Thymus (tissue), 14 donors: ENCODE results near the gene TSPAN31. TPM values are rescaled to one million over a fixed set of nuclear protein-coding genes. Genes with fewer than 3 reads are reported as not detected.
A peak's percentile ranks its signal among the peaks of the same experiment; 100 is the strongest.

Source experiments
- DNase-seq, 9 donors: peaks; one replicate each; pipeline ENCODE4 v3.0.0-alpha.2; 2013; ENCODE audit warnings: low spot score in 9 of 9, low read depth in 6 of 9, missing footprints in 1 of 9
- H3K27ac ChIP-seq, 2 donors: one replicate each; pipeline ENCODE4 v1.5.1; 2013; ENCODE audit warnings: control low read depth in 1 of 2, low read depth in 1 of 2, low read length in 1 of 2, mild to moderate bottlenecking in 1 of 2, moderate library complexity in 1 of 2
- H3K27me3 ChIP-seq, 2 donors: one replicate each; pipeline ENCODE4 v1.5.1; 2013; ENCODE audit warnings: low read length in 1 of 2; ENCODE audit not compliant: control insufficient read depth in 2 of 2, insufficient read depth in 1 of 2
- H3K36me3 ChIP-seq, 2 donors: one replicate each; pipeline ENCODE4 v1.5.1; 2013; ENCODE audit warnings: low read length in 1 of 2, mild to moderate bottlenecking in 1 of 2, moderate library complexity in 1 of 2; ENCODE audit not compliant: control insufficient read depth in 2 of 2, insufficient read depth in 2 of 2
- H3K4me1 ChIP-seq, 2 donors: one replicate each; pipeline ENCODE4 v1.5.1; 2013; ENCODE audit warnings: low read length in 2 of 2; ENCODE audit not compliant: control insufficient read depth in 2 of 2, insufficient read depth in 2 of 2
- H3K4me3 ChIP-seq, 2 donors: one replicate each; pipeline ENCODE4 v1.5.1; 2013; ENCODE audit warnings: low read length in 2 of 2, control low read depth in 1 of 2, mild to moderate bottlenecking in 1 of 2
- H3K9me3 ChIP-seq, 2 donors: one replicate each; pipeline ENCODE4 v1.5.1; 2013; ENCODE audit warnings: low read length in 1 of 2, mild to moderate bottlenecking in 1 of 2; ENCODE audit not compliant: control insufficient read depth in 2 of 2, insufficient read depth in 1 of 2
- WGBS: extraction: QIAGEN DNeasy Blood & Tissue Kit; methylation state at CpG from one replicate; pipeline ENCODE4 v1.1.7; 2013; 5-methylcytosine and 5-hydroxymethylcytosine counted together
- long read RNA-seq, 10 donors: transcript quantifications; one replicate each; lab custom pipeline, GENCODE V29; 2026
- polyA plus RNA-seq: library from polyadenylated mRNA; stranded (reverse); fragments of 200-250 nt; gene quantifications from one replicate; pipeline ENCODE4 v1.2.3, GENCODE V29; 2013
- total RNA-seq: library from RNA; stranded (reverse); fragments of 120-200 nt; gene quantifications from one replicate; pipeline ENCODE4 v1.2.4, GENCODE V29; 2013
- donor health status: healthy.

Gene TSPAN31
- 25.3 TPM for total RNA-seq
- polyA plus RNA-seq, result 31.4 TPM
- long read RNA-seq, donor 1, result 0 reads
- long read RNA-seq, donor 2, result 0 reads
- long read RNA-seq, donor 3, transcript TSPAN31-201 (6 exons, 1,849 nt), result major isoform, 16 of 17 reads
- long read RNA-seq, donor 3, partial matches to known transcripts, result 0 of 17 reads
- long read RNA-seq, donor 3, other reads (novel, unspliced or antisense), result 0 of 17 reads
- long read RNA-seq, donor 4, transcript TSPAN31-201 (6 exons, 1,849 nt), result major isoform, 9 of 9 reads
- long read RNA-seq, donor 4, partial matches to known transcripts, result 0 of 9 reads
- long read RNA-seq, donor 4, other reads (novel, unspliced or antisense), result 0 of 9 reads
- long read RNA-seq, donor 5, transcript TSPAN31-201 (6 exons, 1,849 nt), result major isoform, 13 of 246 reads
- long read RNA-seq, donor 5, partial matches to known transcripts, result 79 of 246 reads
- long read RNA-seq, donor 5, other reads (novel, unspliced or antisense), result 152 of 246 reads
- long read RNA-seq, donor 6, transcript TSPAN31-201 (6 exons, 1,849 nt), result major isoform, 8 of 8 reads
- long read RNA-seq, donor 6, partial matches to known transcripts, result 0 of 8 reads
- long read RNA-seq, donor 6, other reads (novel, unspliced or antisense), result 0 of 8 reads
- long read RNA-seq, donor 7, transcript TSPAN31-201 (6 exons, 1,849 nt), result major isoform, 10 of 10 reads
- long read RNA-seq, donor 7, partial matches to known transcripts, result 0 of 10 reads
- long read RNA-seq, donor 7, other reads (novel, unspliced or antisense), result 0 of 10 reads
- long read RNA-seq, donor 8, partial matches to known transcripts, result 0 of 5 reads
- long read RNA-seq, donor 8, other reads (novel, unspliced or antisense), result 0 of 5 reads
- long read RNA-seq, donor 9, transcript TSPAN31-201 (6 exons, 1,849 nt), result major isoform, 5 of 88 reads
- long read RNA-seq, donor 9, partial matches to known transcripts, result 30 of 88 reads
- long read RNA-seq, donor 9, other reads (novel, unspliced or antisense), result 53 of 88 reads
- long read RNA-seq, donor 10, partial matches to known transcripts, result 77 of 86 reads
- long read RNA-seq, donor 10, other reads (novel, unspliced or antisense), result 5 of 86 reads

- Histone ChIP-seq H3K4me1 (peaks cover 30 to 45% of the 10 kb centered on the region in 2 donors), H3K27ac (peak within 1 kb of the TSS; percentile 82 to 89), H3K36me3 (peaks cover 14 to 35% of the 10 kb centered on the region in 2 donors), H3K4me3 (peak within 1 kb of the TSS; percentile 58 to 68), H3K9me3 (no peaks in the 10 kb centered on the region), H3K27me3 (peaks cover 0 to 2% of the 10 kb centered on the region in 2 donors)
- peak; percentile 70 to 97 (median 88) for DNase-seq
- under 1% methylated on average over 29 of the region's 29 CpGs for WGBS
These were observed at the start of gene TSPAN31 for GRCh38 chr12:57744777-57745484. TSPAN31 (plus strand) TSS chr12:57745039; CDS start chr12:57745155, 116 bp downstream.

GRCh38 chr12:57695770-57696432, 48.9 kb upstream of the TSPAN31 start:
- peaks cover 10 to 11% of the 10 kb centered on the region in 2 donors for H3K4me1 ChIP-seq
- H3K4me3 ChIP-seq, result no peak overlapping the region
- H3K9me3 ChIP-seq, result no peaks in the 10 kb centered on the region
- H3K27ac ChIP-seq, result no peak overlapping the region
- H3K36me3 ChIP-seq, result peaks cover 24 to 29% of the 10 kb centered on the region in 2 donors
- H3K27me3 ChIP-seq, result no peaks in the 10 kb centered on the region
- 99% methylated on average over 11 of the region's 11 CpGs for WGBS
- DNase-seq, result no peak

GRCh38 chr12:57697076-57697475, 47.8 kb upstream of the TSPAN31 start:
- 95% methylated on average over 1 of the region's 1 CpG for WGBS
- Histone ChIP-seq H3K27ac (no peak overlapping the region), H3K36me3 (peaks cover 24 to 31% of the 10 kb centered on the region in 2 donors), H3K9me3 (no peaks in the 10 kb centered on the region), H3K4me1 (peaks cover 10 to 11% of the 10 kb centered on the region in 2 donors), H3K4me3 (no peak overlapping the region), H3K27me3 (no peaks in the 10 kb centered on the region)
- DNase-seq, result no peak

- H3K36me3 ChIP-seq, result peaks cover 28 to 33% of the 10 kb centered on the region in 2 donors
- peaks cover 0 to 4% of the 10 kb centered on the region in 2 donors for H3K9me3 ChIP-seq
- no peak overlapping the region for H3K4me3 ChIP-seq
- no peak overlapping the region for H3K27ac ChIP-seq
- no peaks in the 10 kb centered on the region for H3K27me3 ChIP-seq
- DNase-seq, result no peak
- WGBS, result 95% methylated on average over 3 of the region's 3 CpGs
- H3K4me1 ChIP-seq, result peaks cover 7 to 8% of the 10 kb centered on the region in 2 donors
These were observed 46.4 kb upstream of the TSPAN31 start for GRCh38 chr12:57698414-57698813.

GRCh38 chr12:57700317-57700716, 44.5 kb upstream of the TSPAN31 start:
- peaks cover 0 to 10% of the 10 kb centered on the region in 2 donors for H3K9me3 ChIP-seq
- H3K4me1 ChIP-seq, result no peaks in the 10 kb centered on the region
- H3K4me3 ChIP-seq, result no peak overlapping the region
- H3K27ac ChIP-seq, result no peak overlapping the region
- peaks cover 32 to 39% of the 10 kb centered on the region in 2 donors for H3K36me3 ChIP-seq
- H3K27me3 ChIP-seq, result no peaks in the 10 kb centered on the region
- 97% methylated on average over 2 of the region's 2 CpGs for WGBS
- no peak for DNase-seq

GRCh38 chr12:57707250-57707649, 37.6 kb upstream of the TSPAN31 start:
- no peak for DNase-seq
- Histone ChIP-seq H3K4me3 (no peak overlapping the region), H3K36me3 (peaks cover 12 to 25% of the 10 kb centered on the region in 2 donors), H3K27ac (no peak overlapping the region), H3K9me3 (peaks cover 0 to 10% of the 10 kb centered on the region in 2 donors), H3K27me3 (no peaks in the 10 kb centered on the region), H3K4me1 (no peaks in the 10 kb centered on the region)
- 98% methylated on average over 3 of the region's 3 CpGs for WGBS

GRCh38 chr12:57708296-57708695, 36.5 kb upstream of the TSPAN31 start:
- no peak overlapping the region for H3K27ac ChIP-seq
- H3K36me3 ChIP-seq, result peaks cover 13 to 27% of the 10 kb centered on the region in 2 donors
- WGBS, result 100% methylated on average over 2 of the region's 2 CpGs
- H3K9me3 ChIP-seq, result peaks cover 0 to 6% of the 10 kb centered on the region in 2 donors
- no peaks in the 10 kb centered on the region for H3K27me3 ChIP-seq
- no peak for DNase-seq
- no peak overlapping the region for H3K4me3 ChIP-seq
- no peaks in the 10 kb centered on the region for H3K4me1 ChIP-seq

GRCh38 chr12:57712701-57713100, 32.1 kb upstream of the TSPAN31 start:
- no peak overlapping the region for H3K4me3 ChIP-seq
- WGBS, result 97% methylated on average over 3 of the region's 3 CpGs
- no peak for DNase-seq
- no peaks in the 10 kb centered on the region for H3K9me3 ChIP-seq
- H3K4me1 ChIP-seq, result no peaks in the 10 kb centered on the region
- no peaks in the 10 kb centered on the region for H3K27me3 ChIP-seq
- H3K27ac ChIP-seq, result no peak overlapping the region
- H3K36me3 ChIP-seq, result peaks cover 32 to 33% of the 10 kb centered on the region in 2 donors
